Measurements from ENCODE around the gene VPS26C. TPM values are rescaled to one million over a fixed set of nuclear protein-coding genes. Genes with fewer than 3 reads are reported as not detected.

VPS26C gene
- total RNA-seq, 1 donor from 2014 or later: 62.4 TPM

DNA sequence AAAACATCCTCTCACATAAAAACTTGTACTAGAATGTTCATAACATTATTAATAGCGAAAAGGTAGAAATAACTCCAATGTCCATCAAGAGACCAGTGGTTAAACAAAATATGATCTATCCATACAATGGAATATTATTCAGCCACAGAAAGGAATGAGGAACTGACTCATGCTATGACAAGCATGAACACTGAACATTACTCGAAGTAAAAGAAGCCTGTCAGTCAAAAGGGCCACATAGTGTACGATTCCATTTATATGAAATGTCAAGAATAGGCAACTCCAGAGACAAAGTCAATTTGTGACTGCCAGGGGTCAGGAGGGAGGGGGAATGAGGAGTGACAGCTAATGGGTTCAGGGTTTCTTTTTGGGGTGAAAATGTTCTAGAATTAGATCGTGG is 2.3 kb downstream of the VPS26C start:
- no peak for DNase-seq (ENCODE audit: low read depth, low spot score)

DNA sequence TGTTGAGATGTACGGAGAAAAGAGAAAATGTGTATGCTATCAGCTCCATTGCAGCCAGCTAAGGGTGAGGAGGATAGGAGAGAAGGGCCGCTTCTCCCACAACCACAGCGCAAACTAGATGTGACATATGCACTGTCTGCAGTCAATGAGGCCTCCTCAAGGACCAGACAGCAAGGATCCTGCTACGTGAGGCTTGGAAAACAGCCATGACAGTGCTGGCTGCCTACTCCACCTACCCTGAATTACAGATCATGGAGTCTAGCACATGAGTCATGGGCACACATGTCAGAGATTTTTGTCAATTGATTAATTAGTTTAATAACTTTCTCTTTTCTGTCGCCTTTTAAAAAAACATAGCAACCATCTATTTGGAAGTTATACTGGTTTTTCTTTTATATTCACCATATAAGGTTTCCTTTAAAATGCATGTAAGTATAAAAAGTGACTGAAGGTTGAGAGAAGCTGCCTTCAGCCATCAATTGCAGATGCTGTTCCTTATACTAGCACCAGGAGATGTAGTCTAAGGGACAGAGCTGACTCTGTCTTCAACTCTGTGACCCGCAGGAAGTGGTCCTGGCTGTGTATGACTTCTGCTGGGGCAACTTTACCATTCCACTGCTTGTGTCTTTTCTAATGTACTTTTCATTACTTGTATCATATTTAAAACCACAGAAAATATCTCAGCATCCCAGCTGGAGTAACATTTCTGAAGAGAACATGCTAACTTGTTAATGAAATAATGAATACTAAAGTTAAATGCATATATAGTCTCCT is 3.1 kb downstream of the VPS26C start:
- DNase-seq (ENCODE audit: low read depth, low spot score): no peak

DNA sequence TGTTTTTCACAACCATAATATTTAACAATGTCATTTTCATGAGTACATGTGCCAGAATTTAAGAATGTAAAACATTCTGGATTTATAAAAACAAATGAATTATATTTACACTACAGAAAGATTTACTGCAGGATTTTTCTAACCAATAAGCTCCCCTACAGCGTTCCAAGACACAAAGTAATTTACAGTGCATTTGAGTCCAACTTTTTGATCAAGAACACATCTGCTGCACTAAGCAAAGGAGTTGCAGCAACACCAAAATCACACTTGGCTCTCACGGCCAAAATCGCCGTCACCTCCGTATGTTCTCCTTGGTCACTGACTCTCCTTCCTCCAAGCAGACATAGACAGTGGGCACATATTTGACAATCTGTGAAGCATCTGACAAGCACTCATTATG is 7.7 kb downstream of the VPS26C start:
- DNase-seq (ENCODE audit: low read depth, low spot score): no peak

DNA sequence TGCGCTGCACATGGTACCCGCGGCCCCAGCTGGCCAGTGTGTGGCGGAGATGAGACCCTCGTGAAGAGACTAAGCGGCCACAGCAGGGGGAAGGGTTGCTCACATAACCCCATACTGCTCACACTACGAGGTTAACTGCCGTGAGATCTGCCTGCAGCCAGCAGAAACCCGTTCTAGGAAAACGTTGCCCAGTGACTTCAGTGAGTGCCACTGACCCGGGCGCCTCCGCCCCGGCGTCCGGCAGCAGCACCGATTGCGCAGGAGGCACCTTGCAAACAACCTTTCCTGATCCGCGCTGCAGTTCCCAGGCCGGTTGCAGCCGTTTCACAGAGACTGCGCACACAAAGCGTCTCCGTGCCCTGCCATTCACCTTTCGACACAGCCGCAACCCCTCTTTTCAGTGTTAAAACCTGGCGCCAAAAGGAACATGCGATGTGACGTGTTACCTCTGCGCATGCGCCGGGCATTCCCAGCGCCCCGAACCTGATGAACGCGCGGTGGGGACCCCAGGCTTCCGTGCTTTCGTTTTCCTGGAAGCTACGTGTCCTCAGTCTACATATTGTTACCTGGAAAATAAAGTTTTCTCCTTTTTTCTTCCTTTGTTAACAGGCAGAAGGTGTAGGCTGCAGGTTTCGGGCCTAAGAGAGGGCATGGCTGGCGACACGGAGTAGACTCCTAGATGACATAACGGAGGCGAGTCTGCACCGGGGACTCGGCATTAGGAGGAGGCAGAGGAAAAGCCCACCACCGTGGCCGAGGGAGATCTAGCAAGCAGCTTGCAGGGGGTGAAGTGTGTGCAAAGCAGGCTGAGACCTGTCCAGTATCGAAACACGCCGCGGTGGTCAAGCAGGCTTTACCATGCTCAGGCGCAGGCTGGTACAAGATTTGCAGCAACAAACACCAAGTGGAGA is 8.9 kb downstream of the VPS26C start:
- no peak for DNase-seq (ENCODE audit: low read depth, low spot score)

DNA sequence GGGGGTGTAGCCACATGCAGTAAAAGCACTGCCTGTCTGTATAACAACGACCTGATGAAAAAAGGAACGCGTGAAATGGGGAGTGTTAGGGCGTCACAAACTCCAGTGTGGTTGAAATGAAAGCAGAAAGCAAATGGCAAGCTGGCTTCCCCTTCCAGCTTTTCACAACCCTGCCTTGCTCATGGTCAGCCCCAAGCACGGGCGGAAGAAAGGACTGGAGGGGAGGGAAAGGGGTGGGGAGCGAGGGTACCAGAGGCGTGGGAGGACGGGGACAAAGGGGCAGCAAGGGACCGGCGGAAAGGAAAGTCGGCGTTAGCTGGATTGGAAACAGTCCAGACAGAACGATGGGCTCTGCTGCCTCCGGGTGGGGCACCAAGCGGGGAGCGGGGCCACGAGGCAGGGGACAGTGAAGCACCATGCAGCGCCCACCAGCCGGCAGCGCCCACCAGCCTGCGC is 9.6 kb downstream of the VPS26C start:
- DNase-seq (ENCODE audit: low read depth, low spot score): no peak

DNA sequence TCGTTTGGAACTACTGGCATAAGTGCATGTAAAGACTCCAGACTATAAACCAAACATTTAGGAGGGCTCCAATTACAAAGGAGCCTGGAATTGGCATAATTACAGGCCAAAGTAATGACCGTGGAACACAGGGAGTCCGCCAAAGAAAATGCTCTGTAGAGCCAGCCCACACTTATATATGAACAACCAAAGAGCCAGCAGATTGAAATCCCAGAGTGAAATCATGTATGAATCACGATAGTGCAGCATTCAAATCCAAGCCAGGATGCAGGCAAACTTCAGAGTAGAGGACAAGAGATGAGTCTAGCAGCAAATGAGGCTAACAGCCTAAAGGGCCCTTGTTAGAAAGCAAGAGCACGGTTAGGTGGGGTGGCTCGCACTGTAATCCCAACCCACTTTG is 13.1 kb downstream of the VPS26C start:
- DNase-seq (ENCODE audit: low read depth, low spot score): no peak

DNA sequence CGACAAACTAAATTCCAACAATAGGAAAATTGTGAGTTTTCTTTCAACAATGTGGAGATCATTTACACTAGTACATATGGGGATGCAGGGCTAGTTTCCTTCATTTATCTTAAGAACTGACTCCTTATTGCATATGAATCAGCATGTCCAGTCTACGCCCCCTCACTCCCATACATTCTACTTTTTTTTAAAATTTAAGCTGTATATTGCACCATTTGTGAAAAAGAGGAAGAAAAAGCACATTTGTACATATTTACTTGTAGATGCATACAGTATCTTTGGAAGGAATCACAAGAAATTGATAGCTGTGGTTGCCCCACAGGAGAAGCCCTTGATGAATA is 15.9 kb downstream of the VPS26C start:
- DNase-seq (ENCODE audit: low read depth, low spot score): no peak

DNA sequence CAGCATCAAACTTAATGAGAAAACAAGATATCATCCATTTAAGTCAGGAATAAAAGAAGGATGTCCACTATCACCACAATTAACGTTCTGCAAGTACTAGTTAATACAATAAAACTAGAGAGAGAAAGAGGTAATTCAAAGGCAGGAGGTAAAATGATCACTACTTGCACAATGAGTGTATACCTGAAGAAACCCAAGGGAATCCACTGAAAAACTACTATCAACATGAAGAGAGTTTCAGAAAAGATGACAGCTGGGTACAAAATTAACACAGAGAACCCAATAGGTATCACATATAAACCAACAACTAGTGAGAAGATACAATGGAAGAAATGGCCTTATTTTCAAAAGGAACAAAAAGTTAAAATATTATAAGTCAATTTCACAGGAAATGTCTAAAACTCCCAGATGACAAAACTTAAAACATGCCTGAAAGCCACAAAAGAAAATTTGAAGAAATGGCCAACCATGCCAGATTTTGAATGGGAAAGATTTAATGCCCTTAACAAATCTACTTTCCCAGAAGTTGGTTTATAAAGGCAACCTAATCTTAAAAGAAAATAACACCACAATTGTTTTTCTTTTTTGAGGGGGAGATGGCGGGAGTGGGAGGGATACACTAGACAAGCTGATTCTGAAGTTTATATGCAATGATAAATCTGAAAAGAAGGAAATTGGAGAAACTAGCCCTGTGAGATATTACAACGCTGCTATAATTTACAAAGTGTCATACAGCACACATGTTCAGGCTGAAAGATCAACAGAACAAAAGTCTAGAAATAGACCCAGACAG is 17.8 kb downstream of the VPS26C start:
- no peak for DNase-seq (ENCODE audit: low read depth, low spot score)

DNA sequence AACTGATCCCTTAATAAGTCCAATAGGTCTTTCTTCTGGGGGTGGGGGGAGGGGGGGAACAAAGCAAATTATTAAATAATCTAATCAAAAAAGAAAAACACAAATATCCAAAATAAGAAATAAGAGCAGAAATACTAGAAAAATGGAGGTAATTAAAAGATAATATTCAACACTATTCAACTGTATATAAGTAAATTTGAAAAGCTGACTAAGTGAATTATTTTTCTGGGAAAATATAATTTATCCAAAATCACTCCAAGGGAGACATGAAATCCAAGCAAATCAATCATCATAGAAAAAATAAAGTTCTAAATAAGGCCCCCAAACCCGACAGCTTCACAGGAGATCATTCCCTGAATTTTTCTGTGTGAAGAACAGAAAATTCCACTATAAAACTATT is 18.8 kb downstream of the VPS26C start:
- no peak for DNase-seq (ENCODE audit: low read depth, low spot score)

DNA sequence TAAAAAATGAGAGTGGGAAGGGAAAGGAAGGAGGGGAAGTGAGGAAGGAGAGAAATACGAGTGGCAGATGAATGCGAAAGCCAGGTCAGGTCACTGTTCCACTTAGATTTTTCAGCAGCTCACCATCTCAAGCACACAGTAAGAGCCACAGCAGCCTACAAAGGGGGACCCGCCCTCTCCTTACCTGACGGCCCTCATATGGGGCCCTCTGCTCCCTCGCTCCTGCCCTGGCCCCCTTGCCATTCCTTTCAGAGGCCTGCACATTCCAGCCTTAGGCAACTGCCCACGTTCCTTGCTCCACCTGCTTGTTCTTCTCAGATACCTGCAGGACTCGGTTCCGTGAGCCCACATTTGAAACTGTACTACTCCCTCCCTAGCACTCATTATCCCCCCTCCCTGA is 22.0 kb downstream of the VPS26C start:
- no peak for DNase-seq (ENCODE audit: low read depth, low spot score)

DNA sequence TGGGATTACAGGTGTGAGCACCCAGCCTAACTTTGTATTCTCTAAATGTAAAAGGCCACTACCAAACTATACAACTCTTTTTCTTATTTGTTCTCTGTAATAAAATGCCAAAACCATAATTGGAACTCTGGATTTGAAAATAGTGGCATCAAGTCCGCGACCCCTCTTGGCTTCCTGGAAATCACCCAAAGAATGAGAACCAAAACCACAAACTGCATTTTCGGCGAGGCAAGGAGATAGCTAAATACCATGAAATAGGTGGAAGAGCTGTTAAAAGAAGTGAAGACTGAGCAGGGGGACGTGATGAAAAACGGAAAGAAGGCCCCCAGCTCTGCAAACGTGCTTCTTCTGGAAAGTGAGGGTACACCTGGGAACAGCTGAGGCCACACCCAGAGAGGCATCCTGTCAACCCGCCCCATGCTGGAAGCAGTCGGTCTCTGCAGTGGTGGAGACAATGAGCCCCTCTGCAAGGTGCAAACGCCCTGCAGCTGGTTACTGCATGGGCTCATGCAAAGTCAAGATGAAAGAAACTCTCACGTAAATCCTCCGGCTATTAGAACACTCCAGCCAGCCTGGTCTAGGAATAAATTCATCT is 22.5 kb downstream of the VPS26C start:
- no peak for DNase-seq (ENCODE audit: low read depth, low spot score)

DNA sequence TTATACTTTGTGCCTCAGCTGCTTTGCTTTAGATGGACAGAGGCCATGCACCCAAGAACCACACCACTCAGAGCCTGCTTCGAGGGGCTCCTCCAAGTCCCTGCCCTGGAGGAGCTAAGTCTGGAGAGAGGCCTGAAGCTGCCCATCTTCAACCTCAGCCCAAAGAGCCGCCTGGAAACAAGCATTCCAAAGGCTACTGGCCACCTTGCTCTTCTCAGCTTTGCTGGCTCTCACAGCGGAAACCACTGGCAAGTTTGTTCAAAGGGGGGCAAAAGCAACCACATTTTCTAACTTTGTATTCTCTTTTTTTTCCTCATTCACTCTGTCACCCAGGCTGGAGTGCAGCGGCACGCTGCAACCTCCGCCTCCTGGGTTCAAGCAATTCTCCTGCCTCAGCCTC is 23.2 kb downstream of the VPS26C start:
- DNase-seq (ENCODE audit: low read depth, low spot score): no peak

DNA sequence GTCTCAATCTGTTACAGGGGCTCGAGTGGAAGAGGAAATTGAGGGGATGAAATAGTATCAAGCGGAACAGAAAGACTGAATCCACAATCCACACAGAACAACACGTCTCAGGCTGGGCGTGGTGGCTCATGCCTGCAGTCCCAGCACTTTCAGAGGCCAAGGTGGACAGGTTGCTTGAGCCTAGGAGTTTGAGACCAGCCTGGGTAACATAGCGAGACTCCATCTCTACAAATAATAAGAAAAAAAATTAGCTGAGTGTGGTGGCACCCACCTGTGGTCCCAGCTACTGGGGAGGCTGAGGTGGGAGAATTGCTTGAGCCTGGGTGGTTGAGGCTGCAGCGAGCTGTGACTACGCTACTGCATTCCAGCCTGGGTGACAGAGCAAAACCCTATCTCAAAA is 25.7 kb downstream of the VPS26C start:
- no peak for DNase-seq (ENCODE audit: low read depth, low spot score)

DNA sequence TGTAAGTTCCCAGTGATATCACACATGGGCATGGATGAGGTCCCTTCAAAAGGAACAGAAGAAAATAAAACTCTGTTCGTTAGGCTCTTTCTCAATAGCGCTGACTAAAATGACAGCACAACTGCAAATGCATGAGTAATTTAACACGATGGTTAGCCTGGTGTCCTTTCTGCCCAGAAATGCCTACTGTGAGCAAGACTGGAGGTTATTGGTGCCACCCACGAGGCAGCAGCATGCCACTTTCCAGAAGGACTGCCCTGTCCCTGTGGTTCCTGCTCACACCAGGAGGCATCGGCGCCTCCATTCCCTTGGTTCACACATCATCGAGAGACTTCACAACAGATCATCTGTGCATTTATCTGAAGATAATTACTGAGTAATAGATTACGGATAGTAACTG is 26.2 kb downstream of the VPS26C start:
- no peak for DNase-seq (ENCODE audit: low read depth, low spot score)

DNA sequence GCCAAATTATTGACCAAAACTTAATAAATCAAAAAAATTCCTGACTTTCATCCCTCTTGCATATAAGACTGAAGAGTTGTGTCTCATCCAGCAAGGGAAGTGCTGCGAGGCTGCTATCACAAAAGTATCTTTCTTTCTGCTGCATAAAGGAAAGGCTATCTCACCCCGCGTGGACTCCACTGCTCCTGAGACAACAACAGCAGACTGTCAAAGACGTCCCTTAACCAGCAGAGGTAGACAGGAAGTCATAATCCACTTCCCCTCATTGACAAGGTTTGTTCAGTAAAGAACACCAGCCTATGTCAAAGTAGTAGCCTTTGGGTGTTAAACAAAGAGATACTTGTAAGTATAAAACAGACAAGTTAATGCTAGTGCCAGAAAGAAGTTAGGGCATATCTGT is 29.4 kb downstream of the VPS26C start:
- no peak for DNase-seq (ENCODE audit: low read depth, low spot score)

DNA sequence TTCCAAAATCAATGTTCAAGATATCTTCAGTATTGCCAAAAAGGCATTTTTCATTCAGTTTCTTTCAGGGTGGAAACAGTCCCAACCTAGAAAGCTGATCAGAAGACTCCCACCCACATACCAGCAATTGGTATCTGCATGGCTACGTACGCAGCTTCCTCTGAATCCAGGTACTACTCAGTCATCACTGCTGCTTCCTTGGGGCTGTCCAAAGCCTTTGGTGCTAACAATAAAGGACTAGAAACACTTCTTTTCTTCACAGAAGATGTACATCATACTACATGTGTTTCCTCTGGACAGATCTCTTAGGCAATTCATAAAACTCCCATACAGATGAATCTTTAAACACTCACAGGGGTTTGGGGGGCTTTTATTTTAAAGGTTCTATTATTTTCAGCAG is 29.8 kb downstream of the VPS26C start:
- DNase-seq (ENCODE audit: low read depth, low spot score): no peak

DNA sequence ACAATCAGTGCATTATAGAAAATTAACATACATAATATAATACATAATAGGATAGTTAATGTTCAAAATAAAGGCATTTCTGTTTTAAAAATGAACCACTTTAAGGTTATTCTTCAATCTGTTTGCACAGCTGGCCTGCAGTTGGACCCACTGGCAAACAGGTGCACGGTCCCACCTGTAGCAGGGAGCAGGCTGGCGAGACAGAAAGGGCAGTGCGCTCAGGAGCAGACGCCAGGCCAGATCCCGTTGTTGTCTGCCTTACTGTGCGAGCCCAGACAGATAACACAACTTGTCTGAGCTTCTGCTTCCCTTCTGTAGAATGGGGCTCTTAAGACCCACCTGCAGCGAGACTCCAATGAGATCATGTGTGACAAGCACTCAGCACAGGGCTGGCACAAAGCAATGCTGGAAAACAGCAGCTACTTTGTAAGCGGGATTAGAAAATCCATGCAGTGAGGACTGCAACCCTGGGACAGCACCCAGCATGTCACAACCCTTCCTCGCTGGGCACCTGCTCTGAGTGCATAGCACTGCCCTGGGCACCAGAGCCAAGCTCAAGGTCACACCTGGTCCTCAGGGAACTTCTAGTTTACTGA is 33.5 kb downstream of the VPS26C start:
- no peak for DNase-seq (ENCODE audit: low read depth, low spot score)

DNA sequence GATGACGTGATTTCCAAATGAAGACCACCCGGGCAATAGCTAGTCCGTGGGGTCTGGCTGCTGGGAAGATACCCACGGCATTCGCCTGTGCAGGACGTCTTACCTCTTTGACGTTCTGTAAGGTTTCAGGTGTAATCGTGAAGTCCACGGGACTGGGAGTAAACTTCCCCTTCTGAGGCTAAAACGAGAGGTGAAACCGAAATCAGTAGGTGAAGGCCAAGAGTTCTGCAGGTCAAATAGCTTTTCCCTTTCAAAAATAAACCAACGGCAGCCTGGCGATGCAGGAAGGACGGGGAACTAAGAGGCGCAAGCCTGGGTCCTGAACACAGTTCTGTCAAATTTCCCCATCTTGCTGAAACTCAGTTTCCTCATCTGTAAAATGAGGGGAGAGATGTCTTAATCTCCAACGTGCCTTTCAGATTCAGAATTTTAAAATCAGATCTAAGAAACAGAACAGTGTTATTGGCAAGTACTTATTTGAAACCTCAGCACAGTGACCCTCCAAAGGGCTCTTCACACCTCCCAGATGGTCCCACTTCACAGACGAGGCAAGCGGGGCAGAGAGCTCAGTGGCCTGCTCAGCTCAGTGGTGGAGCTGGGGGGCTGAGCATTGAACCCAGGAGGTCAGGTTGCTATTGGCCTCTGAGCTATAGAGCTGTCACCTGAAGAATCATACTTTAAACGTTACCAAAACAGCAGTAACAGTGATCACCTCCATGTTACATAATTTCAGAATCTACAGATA is 34.7 kb downstream of the VPS26C start:
- no peak for DNase-seq (ENCODE audit: low read depth, low spot score)

DNA sequence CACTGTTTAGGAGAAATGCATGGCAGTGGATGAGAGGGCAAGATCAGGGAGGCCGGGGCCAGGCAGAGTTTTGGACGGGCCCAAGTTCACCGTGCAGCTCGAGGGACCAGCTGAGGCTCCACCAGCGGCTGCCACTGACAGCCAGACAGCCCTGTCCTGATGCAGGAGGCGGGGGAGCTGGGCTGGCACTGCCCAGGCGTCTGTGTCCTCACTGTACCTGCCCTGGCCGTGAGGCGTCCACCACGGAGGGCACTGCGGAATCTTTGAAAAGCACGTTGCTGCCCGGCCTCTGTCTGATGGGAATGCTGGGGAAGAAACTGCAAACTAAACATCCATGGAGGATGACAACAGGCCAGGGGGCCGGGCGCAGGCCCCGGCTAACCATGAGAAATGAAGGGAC is 35.5 kb downstream of the VPS26C start:
- DNase-seq (ENCODE audit: low read depth, low spot score): no peak

DNA sequence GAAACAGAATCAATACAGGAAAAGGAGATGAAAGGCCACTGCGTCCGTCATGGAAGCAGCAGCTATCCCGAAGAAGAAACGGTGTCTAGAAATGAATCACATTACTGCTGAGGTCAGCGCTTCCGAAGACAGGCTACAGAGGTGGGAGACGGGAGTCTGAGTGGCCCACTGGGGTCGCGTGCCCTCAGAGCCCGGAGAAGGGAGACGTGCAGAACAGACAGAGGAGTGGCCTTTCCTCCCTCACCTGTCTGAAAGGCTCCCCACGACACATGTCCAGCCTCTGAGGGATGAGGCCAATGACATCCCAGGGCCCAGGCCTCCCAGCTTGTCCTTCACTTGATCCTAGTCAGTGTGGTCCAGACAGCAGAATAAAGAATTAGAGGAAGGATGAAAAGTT is 35.9 kb downstream of the VPS26C start:
- no peak for DNase-seq (ENCODE audit: low read depth, low spot score)

All from pulmonary artery endothelial cell (primary cell).